Common myeloid progenitor, CD34-positive (primary cell): ENCODE results near the gene RAB20.

Experiments
- CTCF ChIA-PET: fragments of 350-600 bp; sonication (Branson Sonifier 250); formaldehyde crosslinking; loops from one replicate; lab custom pipeline; 2021; ENCODE audit warnings: antibody characterized with exemption; lab: Charles Lee
- POLR2A ChIA-PET: fragments of 350-600 bp; sonication (Branson Sonifier 250); formaldehyde crosslinking; loops from one replicate; lab custom pipeline; 2021; ENCODE audit warnings: antibody characterized with exemption; lab: Charles Lee
- DNase-seq, 3 donors: peaks; one replicate each; pipeline versions ENCODE4 v3.0.0 to v3.0.0-alpha.2; 2013
- H3K27ac ChIP-seq, 2 experiments: 1 replicate in 1 of 2; 2 replicates in 1 of 2; pipeline ENCODE4 v1.7.0; 2013; ENCODE audit warnings: inconsistent platforms in 2 of 2, low read length in 2 of 2, mild to moderate bottlenecking in 2 of 2, low read depth in 1 of 2, moderate library complexity in 1 of 2; ENCODE audit not compliant: severe bottlenecking in 2 of 2, insufficient read depth in 1 of 2, poor library complexity in 1 of 2
- H3K27me3 ChIP-seq, 5 experiments: replicated peaks in 2 of 5; 1 replicate in 3 of 5; 2 replicates in 2 of 5; pipeline versions ENCODE4 v1.6.1 to v1.7.0; 2013; ENCODE audit warnings: low read length in 4 of 5, mild to moderate bottlenecking in 2 of 5, moderate library complexity in 2 of 5, inconsistent platforms in 1 of 5; ENCODE audit not compliant: insufficient read depth in 5 of 5, control insufficient read depth in 4 of 5
- H3K36me3 ChIP-seq, 4 experiments: 1 replicate in 2 of 4; 2 replicates in 2 of 4; pipeline versions ENCODE4 v1.6.1 to v1.7.0; 2013; ENCODE audit warnings: low read length in 3 of 4, control low read depth in 1 of 4, mild to moderate bottlenecking in 1 of 4; ENCODE audit not compliant: control insufficient read depth in 4 of 4, insufficient read depth in 4 of 4
- H3K4me1 ChIP-seq, 4 experiments: 1 replicate in 3 of 4; 2 replicates in 1 of 4; pipeline versions ENCODE4 v1.6.1 to v1.7.1; 2013; ENCODE audit warnings: low read length in 3 of 4, mild to moderate bottlenecking in 3 of 4, control low read depth in 1 of 4, inconsistent platforms in 1 of 4, moderate library complexity in 1 of 4; ENCODE audit not compliant: control insufficient read depth in 4 of 4, insufficient read depth in 4 of 4; ENCODE audit errors: control extremely low read depth in 1 of 4
- H3K4me3 ChIP-seq, 7 experiments: 1 replicate in 4 of 7; 2 replicates in 3 of 7; pipeline versions ENCODE4 v1.5.1 to v1.7.0; 2013; ENCODE audit warnings: mild to moderate bottlenecking in 7 of 7, low read length in 6 of 7, moderate library complexity in 6 of 7, inconsistent platforms in 2 of 7, low read depth in 2 of 7, control low read depth in 1 of 7; ENCODE audit not compliant: insufficient read depth in 4 of 7, control insufficient read depth in 1 of 7; ENCODE audit errors: extremely low read depth in 1 of 7
- H3K9me3 ChIP-seq, 5 experiments: 1 replicate in 4 of 5; 2 replicates in 1 of 5; pipeline versions ENCODE4 v1.6.1 to v1.7.1; 2013; ENCODE audit warnings: low read length in 4 of 5, mild to moderate bottlenecking in 2 of 5, inconsistent platforms in 1 of 5, low read depth in 1 of 5, moderate library complexity in 1 of 5; ENCODE audit not compliant: control insufficient read depth in 4 of 5, insufficient read depth in 2 of 5; ENCODE audit errors: control extremely low read depth in 1 of 5
- WGBS: methylation state at CpG from one replicate; pipeline ENCODE4 v1.1.5; 2013; ENCODE audit not compliant: insufficient coverage; 5-methylcytosine and 5-hydroxymethylcytosine counted together

Gene RAB20

DNA sequence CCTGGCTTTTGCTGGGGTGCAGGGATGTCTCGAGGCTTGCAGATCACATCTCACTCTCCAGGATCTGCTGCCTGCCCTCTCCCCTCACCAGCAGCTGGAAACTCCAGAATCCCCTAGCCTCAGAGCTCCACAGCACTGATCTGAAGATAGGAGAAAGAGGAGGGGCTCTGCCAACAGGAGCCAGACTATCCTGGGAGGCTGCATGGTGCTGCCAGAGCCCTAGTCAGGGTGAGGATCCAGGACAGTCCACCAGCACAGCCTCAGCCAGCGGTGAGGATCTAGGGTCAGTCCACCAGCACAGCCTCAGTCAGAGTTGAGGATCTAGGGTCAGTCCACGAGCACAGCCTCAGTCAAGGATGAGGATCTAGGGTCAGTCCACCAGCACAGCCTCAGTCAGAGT lies 65.2 kb downstream of the RAB20 start:
- 91% methylated on average over 2 of the region's 3 CpGs for WGBS
- POLR2A ChIA-PET = no interaction called here

DNA sequence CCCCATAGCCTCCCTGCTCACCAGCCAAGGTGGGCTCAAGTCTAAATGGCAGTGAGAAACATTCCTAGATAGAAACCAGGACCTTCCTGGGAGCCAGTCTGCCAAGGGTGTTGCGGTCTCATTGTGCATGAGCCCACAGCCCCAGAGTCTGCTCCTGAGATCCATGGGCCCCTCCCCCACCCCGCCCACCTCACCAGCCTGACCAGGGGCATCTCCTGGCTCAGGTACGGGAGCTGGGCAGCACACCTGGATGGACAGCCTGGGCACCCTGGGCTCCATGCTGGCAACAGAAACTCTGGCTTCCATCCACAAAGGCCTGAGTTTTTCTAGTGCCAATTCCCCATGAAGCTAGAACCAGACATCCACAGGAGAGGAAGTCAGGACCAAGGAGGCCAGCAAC lies 65.6 kb downstream of the RAB20 start:
- no peak overlapping the region for H3K27ac ChIP-seq
- H3K27me3 ChIP-seq = peaks cover 0 to 6% (median 0%) of the 10 kb centered on the region in 5 experiments
- peaks cover 0 to 13% (median 7%) of the 10 kb centered on the region in 5 experiments for H3K9me3 ChIP-seq
- H3K4me1 ChIP-seq = no peaks in the 10 kb centered on the region
- ChIA-PET POLR2A (no interaction called here), CTCF (no interaction called here)
- no peak overlapping the region for H3K4me3 ChIP-seq
- no peaks in the 10 kb centered on the region for H3K36me3 ChIP-seq
- WGBS = 100% methylated on average over 1 of the region's 3 CpGs
- no peak for DNase-seq

More for the DNA sequence above, 65.2 kb downstream of the RAB20 start:
- Histone ChIP-seq H3K4me1 (no peaks in the 10 kb centered on the region), H3K27me3 (peaks cover 0 to 9% (median 0%) of the 10 kb centered on the region in 5 experiments), H3K4me3 (no peak overlapping the region), H3K36me3 (no peaks in the 10 kb centered on the region), H3K27ac (no peak overlapping the region), H3K9me3 (peaks cover 0 to 16% (median 7%) of the 10 kb centered on the region in 5 experiments)
- CTCF ChIA-PET = no interaction called here
- no peak for DNase-seq

DNA sequence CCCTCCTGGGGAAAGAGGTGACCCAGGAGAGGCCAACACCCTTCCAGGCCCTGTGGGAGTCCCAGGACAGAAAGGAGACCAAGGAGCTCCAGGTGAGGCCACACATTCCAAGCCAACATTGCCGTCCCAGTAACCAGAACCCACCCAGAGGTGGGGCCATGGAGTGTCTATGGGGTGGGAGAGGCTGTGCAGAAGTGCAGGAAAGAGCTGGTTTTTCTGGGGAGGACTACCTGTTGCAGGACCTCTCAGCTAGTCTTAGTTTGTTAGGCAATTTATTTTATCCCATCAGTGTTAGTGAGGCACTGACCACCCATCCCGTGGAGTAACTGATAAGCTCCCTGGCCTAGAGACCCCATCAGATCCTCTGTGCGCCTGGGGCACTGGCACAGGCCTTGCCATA lies 66.1 kb downstream of the RAB20 start:
- ChIA-PET CTCF (no interaction called here), POLR2A (no interaction called here)
- Histone ChIP-seq H3K4me3 (no peak overlapping the region), H3K27me3 (peaks cover 0 to 6% (median 0%) of the 10 kb centered on the region in 5 experiments), H3K27ac (no peak overlapping the region), H3K4me1 (no peaks in the 10 kb centered on the region), H3K9me3 (peaks cover 0 to 8% (median 5%) of the 10 kb centered on the region in 5 experiments), H3K36me3 (no peaks in the 10 kb centered on the region)
- WGBS = 100% methylated on average over 2 of the region's 3 CpGs
- DNase-seq = no peak

DNA sequence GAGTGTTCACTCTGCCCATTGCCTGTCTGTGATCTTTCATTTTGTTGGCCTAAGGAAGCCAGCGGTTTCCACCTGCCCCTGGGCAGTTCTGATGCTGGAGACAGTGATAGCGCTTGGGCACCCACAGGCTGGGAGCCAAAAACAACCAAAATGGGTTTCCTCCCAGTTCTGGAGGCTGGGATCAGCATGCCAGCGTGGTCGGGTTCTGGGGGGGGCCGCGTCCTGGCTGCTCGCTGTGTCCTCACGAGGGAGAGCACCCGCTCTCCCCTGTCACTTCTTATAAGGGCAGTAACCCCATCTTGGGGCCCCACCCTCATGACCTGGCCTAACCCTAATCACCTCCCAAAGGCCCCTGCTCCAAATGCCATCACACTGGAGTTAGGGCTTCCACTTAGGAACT lies 67.9 kb downstream of the RAB20 start:
- DNase-seq = no peak
- CTCF ChIA-PET = interaction anchor here (0.9 kb wide), 1 partner anchor 16 kb away, joined by 3 read pairs; no protein-coding TSS in a partner anchor
- no peak overlapping the region for H3K27ac ChIP-seq
- no peaks in the 10 kb centered on the region for H3K4me1 ChIP-seq
- H3K36me3 ChIP-seq = no peaks in the 10 kb centered on the region
- peaks cover 0 to under 1% (median 0%) of the 10 kb centered on the region in 5 experiments for H3K9me3 ChIP-seq
- no peak overlapping the region for H3K4me3 ChIP-seq
- 99% methylated on average over 8 of the region's 9 CpGs for WGBS
- POLR2A ChIA-PET = no interaction called here
- H3K27me3 ChIP-seq = peaks cover 0 to 6% (median 0%) of the 10 kb centered on the region in 5 experiments

DNA sequence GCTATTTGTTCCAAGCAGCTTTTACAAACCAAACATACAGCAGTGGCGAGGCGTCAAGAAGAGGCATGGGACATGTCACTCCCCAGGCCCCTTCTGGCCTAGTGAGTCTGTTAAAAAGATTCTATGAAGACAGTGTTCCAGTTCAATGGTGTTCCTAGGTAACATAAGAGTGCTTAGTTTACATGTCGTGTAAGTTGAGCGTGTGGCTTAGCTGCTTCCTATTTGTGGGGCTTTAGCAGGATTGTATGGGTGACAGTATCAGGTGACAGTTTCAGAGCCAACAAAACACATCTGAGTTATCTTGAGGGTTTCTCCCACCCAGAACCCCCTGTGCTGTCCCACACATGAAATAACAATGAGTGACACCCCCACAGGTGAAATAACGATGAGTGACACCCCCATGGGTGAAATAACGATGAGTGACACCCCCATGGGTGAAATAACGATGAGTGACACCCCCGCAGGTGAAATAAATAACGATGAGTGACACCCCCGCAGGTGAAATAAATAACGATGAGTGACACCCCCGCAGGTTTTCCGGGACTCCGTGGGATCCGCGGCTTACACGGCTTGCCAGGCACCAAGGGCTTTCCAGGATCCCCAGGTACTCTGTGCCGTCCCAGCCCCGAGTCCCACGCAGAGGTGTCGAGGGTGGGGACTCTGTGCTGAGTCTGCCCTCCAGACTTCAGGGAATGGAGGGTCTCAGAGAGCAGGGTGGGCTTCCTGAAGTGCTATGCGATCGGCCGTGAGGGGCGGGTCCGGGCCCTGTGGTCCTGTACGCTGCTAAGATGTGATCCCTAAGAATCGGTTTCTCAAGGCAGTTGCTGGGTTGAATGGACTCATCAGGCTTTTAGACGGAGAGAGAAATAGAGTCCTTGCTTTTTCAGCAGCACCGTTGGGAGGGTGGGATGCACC lies 68.6 kb downstream of the RAB20 start:
- no peak overlapping the region for H3K27ac ChIP-seq
- ChIA-PET CTCF (interaction anchor here (1.2 kb wide), 1 partner anchor 17 kb away, joined by 3 read pairs; no protein-coding TSS in a partner anchor), POLR2A (no interaction called here)
- no peak overlapping the region for H3K4me3 ChIP-seq
- no peaks in the 10 kb centered on the region for H3K36me3 ChIP-seq
- whole genome bisulfite sequencing = 92% methylated on average over 26 of the region's 30 CpGs
- no peaks in the 10 kb centered on the region for H3K4me1 ChIP-seq
- no peak for DNase-seq
- H3K9me3 ChIP-seq = no peaks in the 10 kb centered on the region
- H3K27me3 ChIP-seq = peaks cover 0 to 4% (median 0%) of the 10 kb centered on the region in 5 experiments

DNA sequence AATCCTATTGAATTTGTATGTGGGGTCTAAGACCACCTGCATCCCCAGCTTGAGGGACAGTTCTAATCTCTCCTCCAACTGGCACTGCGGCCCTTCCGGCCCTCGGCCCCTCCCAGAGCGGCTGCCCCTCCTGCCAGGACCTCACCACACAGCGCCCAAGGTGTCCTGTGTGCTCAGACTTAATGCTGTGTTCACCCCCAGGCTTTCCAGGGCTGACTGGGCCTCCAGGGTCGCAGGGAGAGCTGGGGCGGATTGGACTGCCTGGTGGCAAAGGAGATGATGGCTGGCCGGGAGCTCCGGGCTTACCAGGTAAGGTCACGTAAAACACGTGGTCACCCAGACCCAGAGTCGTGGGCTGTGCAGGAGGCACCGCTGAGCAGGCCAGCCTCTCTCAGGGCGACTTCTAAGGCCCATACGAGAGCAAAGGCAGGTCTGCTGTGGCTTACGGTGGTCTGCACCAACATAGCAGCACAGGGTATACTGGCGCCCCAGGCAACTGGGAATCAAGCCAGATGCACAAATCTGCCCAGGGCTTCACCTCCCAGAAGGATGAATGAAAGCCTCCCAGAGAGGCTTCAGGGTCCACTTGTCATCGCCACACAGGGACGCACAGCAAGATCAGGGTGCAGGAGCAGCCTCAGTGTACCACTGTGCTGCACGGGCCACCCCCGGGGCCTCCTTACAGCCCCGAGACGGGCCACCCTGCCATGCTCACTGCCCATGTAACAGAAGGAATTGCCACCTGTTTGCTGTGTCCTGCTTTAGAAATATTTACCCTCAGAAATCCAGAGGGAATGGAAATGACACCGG lies 69.4 kb downstream of the RAB20 start:
- DNase-seq = no peak
- Histone ChIP-seq H3K9me3 (no peaks in the 10 kb centered on the region), H3K27ac (no peak overlapping the region), H3K4me3 (no peak overlapping the region), H3K27me3 (peaks cover 0 to 2% (median 0%) of the 10 kb centered on the region in 5 experiments), H3K36me3 (no peaks in the 10 kb centered on the region), H3K4me1 (no peaks in the 10 kb centered on the region)
- 95% methylated on average over 19 of the region's 24 CpGs for WGBS
- ChIA-PET POLR2A (no interaction called here), CTCF (interaction anchor here (1.2 to 1.4 kb wide), 2 partner anchors 9 to 18 kb away, joined by 3 read pairs; no protein-coding TSS in a partner anchor)
